Dermis microvascular lymphatic vessel endothelial cell (primary cell): ENCODE measurements around the gene PLA2G4E. TPM values are rescaled to one million over a fixed set of nuclear protein-coding genes. Genes with fewer than 3 reads are reported as not detected.

Source experiments
- DNase-seq, 2 donors: peaks; one replicate each; pipeline versions ENCODE4 v3.0.0 to v3.0.0-alpha.2; 2010; ENCODE audit warnings: low read depth in 2 of 2
- total RNA-seq: library from RNA; depleted of rRNA; stranded (reverse); fragments of >200 nt; gene quantifications from 2 replicates; pipeline ENCODE4 v1.2.1, GENCODE V29; 2014

PLA2G4E gene
- total RNA-seq, 1 donor from 2014 or later = not detected

GRCh38 chr15:41957021-41957897 is 63.6 kb downstream of the PLA2G4E start:
- peak in 1 of 2 donors; percentile 81 for DNase-seq

- peak in 1 of 2 donors; percentile 69 for DNase-seq
Measured at GRCh38 chr15:41955807-41956525, 64.9 kb downstream of the PLA2G4E start.

DNA sequence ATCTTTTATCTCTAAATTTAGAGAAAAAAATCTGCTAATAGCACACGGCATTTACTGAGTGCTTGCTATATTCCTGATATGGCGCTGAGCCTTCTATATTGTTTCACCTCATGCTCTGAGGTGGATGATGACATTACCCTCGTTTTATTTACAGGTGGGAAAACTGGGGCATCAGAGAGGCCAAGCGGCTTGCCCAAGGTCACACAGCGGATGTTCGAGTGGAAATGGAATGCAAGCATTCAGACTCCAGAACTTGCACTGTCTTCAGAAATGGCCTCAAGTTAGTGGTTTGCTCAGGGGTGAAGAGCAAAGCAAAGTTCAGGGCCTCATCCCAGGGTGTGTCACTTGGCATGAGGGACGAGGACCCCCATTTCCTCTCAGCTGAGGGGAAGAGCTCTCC is 65.7 kb downstream of the PLA2G4E start:
- no peak for DNase-seq

GRCh38 chr15:41954036-41954435 is 66.8 kb downstream of the PLA2G4E start:
- no peak for DNase-seq

- DNase-seq = no peak
Measured at GRCh38 chr15:41952013-41952563, 68.8 kb downstream of the PLA2G4E start.

DNA sequence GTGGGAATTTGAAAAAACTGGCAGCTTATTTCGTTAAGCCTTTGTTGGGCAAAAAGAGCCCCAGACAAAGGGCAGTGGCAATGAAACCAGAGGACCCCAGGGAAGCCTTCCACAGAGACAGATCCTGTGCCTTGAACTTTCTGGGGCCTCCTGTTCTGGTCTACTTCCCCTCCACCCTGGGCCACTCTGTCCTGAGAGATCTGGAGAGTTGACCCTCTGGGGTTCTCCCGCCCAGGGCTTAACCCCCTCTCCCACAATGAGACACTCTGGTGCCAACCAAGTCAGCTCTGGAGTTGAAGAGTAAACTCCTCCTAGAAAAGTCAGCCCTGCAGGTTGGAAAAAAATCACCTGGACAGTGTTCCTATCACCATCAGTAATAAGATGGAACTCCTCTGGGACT is 69.3 kb downstream of the PLA2G4E start:
- DNase-seq = no peak

DNA sequence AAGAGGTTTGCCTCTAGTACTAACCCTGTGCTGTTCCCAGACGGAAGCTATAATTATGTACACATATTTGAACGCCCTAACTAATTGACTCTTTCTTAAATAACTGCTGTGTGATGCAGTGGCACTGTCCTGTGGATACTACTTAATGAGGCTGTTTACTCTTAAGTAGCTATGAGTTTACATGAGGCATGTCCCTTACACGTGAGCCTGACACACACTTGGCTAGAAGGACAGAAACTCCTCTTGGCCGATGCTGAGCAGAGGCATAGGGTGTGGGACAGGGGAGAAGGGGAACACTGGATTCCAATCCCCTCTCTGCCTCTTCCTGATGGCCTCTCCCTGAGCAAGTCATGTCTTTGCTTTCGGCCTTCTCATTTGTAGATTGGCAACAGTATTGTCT is 70.4 kb downstream of the PLA2G4E start:
- no peak for DNase-seq

DNA sequence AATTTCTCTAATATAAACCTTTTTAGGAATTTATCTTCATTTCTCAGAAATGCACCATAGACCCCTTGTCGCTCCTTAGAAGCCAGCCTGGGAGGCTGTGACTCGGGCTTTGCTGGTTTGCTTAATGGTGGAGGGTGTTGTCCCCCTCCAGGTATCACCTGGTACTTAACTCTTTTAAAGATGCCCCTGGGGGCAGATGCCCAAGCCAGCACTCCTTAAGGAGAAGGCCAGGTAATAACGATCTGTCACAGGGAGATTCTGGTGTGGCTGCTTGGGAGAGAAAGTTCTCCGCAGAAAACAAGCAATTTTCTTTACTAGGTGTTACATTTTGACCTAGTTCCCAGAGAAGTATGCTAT is 70.7 kb downstream of the PLA2G4E start:
- no peak for DNase-seq

DNA sequence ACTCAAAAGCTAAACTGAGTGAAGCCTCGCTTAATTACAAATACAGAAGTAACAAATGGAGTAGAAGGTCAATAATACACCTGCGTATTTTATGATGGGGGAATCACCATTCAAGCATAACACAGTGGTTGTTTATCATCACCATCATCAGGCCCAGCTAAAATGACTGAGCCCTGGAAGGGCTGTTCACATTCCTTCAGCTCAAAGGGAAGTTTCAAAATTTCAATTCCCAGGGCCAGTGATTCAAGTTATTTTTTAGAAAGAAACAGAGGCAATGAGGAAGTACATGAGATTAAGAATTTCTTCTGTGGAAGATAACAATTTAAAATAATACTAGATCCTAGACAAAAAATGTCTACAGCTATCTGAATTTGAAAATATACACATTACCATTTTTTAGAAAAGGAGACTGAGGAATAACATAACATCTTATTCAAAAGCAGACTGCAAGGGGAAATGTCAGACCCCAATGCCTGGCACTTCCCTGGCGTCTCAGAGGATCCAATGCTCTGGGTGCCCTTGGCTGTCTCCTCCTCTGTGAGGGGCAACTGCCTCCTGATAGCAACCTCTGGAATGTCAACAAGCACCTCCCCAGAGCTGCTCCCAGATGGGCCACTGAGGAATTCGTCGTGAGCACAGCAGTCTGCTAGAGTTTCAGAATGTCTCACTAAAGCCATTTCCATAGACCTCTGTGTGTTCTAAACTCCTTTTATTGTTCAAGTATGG is 71.3 kb downstream of the PLA2G4E start:
- DNase-seq = no peak

- DNase-seq = no peak
Measured at GRCh38 chr15:41948490-41948889, 72.4 kb downstream of the PLA2G4E start.

DNA sequence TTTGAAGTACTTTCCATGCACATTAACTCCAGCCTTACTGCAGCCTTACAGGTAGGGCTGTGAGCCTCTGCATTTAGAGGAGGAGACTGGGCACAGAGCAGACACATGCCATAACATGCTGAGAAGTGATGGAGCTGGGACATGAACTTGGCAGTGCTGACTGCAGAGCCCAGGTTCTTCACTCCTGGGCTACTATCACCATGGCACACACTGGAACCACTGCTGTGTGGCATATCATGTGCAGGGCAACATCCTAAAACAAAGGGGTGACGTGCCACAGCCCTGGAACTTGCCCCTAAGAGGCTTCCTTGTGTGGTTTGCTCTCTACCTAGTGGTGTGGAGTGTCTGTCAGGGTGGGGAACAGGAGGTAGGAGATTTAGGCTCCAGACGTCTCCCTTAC is 73.9 kb downstream of the PLA2G4E start:
- no peak for DNase-seq

DNA sequence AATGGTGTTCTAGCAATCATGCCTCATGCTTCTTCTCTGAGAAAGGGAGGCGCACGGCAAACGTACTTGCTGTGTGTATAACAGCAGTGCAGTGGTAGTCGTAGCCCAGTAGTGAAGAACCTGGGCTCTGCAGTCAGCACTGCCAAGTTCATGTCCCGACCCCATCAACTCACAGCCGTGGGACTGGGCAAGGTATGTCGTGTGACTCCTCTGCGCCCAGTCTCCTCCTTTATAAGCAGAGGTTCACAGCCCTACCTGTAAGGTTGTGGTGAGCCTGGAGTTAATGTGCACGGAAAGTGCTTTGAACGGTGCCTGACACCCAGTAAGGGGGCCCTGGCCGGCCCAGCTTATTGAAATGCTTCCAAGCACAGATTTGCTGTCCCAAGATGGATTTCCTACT is 75.1 kb downstream of the PLA2G4E start:
- no peak for DNase-seq

GRCh38 chr15:41945221-41945620 is 75.6 kb downstream of the PLA2G4E start:
- DNase-seq = no peak

GRCh38 chr15:41944313-41944940 is 76.4 kb downstream of the PLA2G4E start:
- peak; percentile 77 to 86 for DNase-seq

- DNase-seq = no peak
Measured at GRCh38 chr15:41943543-41944312, 77.1 kb downstream of the PLA2G4E start.

GRCh38 chr15:41942886-41943285 is 78.0 kb downstream of the PLA2G4E start:
- DNase-seq = no peak

DNA sequence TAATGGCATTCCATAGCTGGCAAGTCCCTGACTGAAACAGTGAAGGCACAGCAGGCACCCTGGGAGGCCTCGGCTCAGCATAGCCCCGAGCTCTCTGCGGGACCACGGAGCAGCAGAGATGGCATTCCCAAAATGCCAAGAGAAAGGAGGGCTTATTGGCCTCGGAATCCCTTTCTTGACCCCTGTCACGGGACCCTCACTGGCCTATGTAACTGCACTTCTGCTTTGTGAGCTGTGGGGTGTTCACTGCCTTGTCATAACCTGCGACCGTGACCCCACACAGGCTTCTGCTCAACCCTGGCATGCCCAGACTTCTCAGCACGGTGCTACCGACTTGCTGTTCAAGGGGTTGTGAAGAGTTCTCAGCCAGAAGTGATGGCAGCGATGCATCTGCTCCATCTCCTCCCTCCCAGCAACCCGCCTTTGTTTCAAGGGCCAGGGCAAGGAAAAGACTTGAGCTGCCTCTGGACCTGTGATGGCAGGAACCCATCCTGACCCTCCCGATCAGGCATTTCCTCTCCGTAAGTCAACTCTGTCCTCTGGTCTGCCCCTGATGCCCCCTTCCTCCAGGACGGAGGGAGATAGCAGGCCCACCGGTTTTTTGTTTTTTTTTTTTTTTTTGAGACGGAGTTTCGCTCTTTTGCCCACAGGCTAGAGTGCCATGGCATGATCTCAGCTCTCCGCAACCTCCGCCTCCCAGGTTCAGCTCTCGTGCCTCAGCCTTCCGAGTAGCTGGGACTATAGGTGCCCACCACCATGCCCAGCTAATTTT is 79.0 kb downstream of the PLA2G4E start:
- DNase-seq = no peak

DNA sequence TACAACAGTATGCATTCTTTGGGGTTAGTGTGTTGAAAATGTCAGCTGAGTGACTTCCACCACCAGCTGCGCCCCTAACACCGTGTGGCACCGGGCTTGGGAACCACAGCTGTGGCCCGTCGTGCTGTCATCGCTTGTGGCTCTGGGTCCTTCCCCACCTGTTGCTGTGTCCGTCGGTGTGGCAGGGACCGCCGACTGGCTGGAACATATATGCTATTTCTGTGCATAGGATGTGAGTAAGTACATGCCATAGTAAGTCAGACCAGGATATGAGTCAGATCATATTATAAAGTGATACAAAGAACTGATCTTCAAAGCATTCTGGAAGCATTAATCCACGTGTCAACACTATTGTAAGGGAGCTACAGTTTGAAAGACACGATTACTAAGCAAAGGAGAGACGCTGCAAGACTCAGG is 80.4 kb downstream of the PLA2G4E start:
- peak; percentile 71 to 96 for DNase-seq

DNA sequence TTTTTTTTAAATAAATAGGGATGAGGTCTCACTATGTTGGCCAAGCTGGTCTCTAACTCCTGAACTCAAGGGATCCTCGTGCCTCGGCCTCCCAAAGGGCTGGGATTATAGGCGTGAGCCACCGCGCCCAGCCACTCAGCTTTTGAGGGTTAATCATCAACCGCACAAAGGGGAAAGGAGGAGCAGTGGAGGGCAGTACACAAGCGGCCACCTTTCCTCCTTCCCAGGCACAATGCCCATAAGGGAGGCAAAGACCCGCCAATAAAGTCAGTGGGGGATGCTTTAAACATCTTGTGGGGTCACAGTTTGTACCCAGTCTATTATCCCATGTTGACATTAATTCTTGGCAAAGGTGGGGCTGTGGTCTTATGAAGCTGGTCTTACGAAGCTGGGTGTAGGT is 80.9 kb downstream of the PLA2G4E start:
- no peak for DNase-seq

- peak in 1 of 2 donors; percentile 54 for DNase-seq
Measured at GRCh38 chr15:41937568-41937923, 83.3 kb downstream of the PLA2G4E start.
